HG03039 (cell line): ENCODE measurements around the gene BMAL1.
A peak's percentile ranks its signal among the peaks of the same experiment; 100 is the strongest.

Experiments used
- ATAC-seq: cut with Tn5 transposase; IDR thresholded peaks from one replicate; pipeline ENCODE4 v1.9.1; 2021; ENCODE audit warnings: mild to moderate bottlenecking, moderate library complexity; ENCODE audit not compliant: unreplicated experiment

BMAL1 gene

GRCh38 chr11:13314676-13315394 is 37.2 kb downstream of the BMAL1 start:
- no peak for ATAC-seq

GRCh38 chr11:13315517-13316432 is 38.2 kb downstream of the BMAL1 start:
- ATAC-seq = no peak

- ATAC-seq = peak; percentile 60
Measured at GRCh38 chr11:13316528-13316961, 39.0 kb downstream of the BMAL1 start.

- ATAC-seq = no peak
Measured at GRCh38 chr11:13317293-13318080, 39.9 kb downstream of the BMAL1 start.

GRCh38 chr11:13318498-13319295 is 41.1 kb downstream of the BMAL1 start:
- ATAC-seq = peak; percentile 58

- no peak for ATAC-seq
Measured at GRCh38 chr11:13320688-13321087, 43.1 kb downstream of the BMAL1 start.

GRCh38 chr11:13321431-13321830 is 43.8 kb downstream of the BMAL1 start:
- ATAC-seq = no peak

- ATAC-seq = no peak
Measured at GRCh38 chr11:13324141-13324540, 46.6 kb downstream of the BMAL1 start.

- ATAC-seq = no peak
Measured at GRCh38 chr11:13324709-13325108, 47.1 kb downstream of the BMAL1 start.

- no peak for ATAC-seq
Measured at GRCh38 chr11:13327421-13327820, 49.8 kb downstream of the BMAL1 start.

GRCh38 chr11:13328286-13328685 is 50.7 kb downstream of the BMAL1 start:
- no peak for ATAC-seq

- no peak for ATAC-seq
Measured at GRCh38 chr11:13329670-13330356, 52.2 kb downstream of the BMAL1 start.

- ATAC-seq = no peak
Measured at GRCh38 chr11:13332124-13332523, 54.5 kb downstream of the BMAL1 start.

- ATAC-seq = no peak
Measured at GRCh38 chr11:13333456-13333957, 55.9 kb downstream of the BMAL1 start.

- no peak for ATAC-seq
Measured at GRCh38 chr11:13334034-13334786, 56.6 kb downstream of the BMAL1 start.

GRCh38 chr11:13335319-13335718 is 57.7 kb downstream of the BMAL1 start:
- no peak for ATAC-seq

- ATAC-seq = no peak
Measured at GRCh38 chr11:13336246-13336878, 58.8 kb downstream of the BMAL1 start.

- no peak for ATAC-seq
Measured at GRCh38 chr11:13338019-13338426, 60.4 kb downstream of the BMAL1 start.
